H1 (cell line): ENCODE measurements around the gene OXSR1. TPM values are rescaled to one million over a fixed set of nuclear protein-coding genes. Genes with fewer than 3 reads are reported as not detected.

Experiments used
- CTCF ChIA-PET: fragments of 300-600 bp; sonication (Branson Sonifier 250); formaldehyde crosslinking; loops from one replicate; lab custom pipeline; 2021; ENCODE audit not compliant: partially characterized antibody; lab: Charles Lee
- POLR2A ChIA-PET: fragments of 300-600 bp; sonication (Branson Sonifier 250); formaldehyde crosslinking; loops from one replicate; lab custom pipeline; 2021; ENCODE audit warnings: inconsistent platforms; ENCODE audit not compliant: partially characterized antibody; lab: Charles Lee
- DNase-seq, 2 experiments: peaks; one replicate each; pipeline versions ENCODE4 v3.0.0 to v3.0.0-alpha.2; 2010 to 2022; ENCODE audit warnings: low spot score in 2 of 2, low read depth in 1 of 2, mixed read lengths in 1 of 2
- FAIRE-seq: peaks from 2 replicates; lab custom pipeline; 2011; peaks lifted over from hg19 to GRCh38; lab: Jason Lieb, UNC
- H2AFZ ChIP-seq: 2 replicates; pipeline ENCODE4 v1.8.1; 2012; ENCODE audit warnings: low read length, inconsistent platforms
- H2AK5ac ChIP-seq: 2 replicates; pipeline ENCODE4 v1.6.1; 2013; ENCODE audit warnings: low read depth, low read length
- H2BK120ac ChIP-seq: replicated peaks from 2 replicates; pipeline ENCODE3; 2013; ENCODE audit warnings: low read depth, low read length, inconsistent platforms
- H2BK12ac ChIP-seq: 2 replicates; pipeline ENCODE4 v1.6.1; 2013; ENCODE audit warnings: low read depth, low read length
- H2BK15ac ChIP-seq: 2 replicates; pipeline ENCODE4 v1.6.1; 2013; ENCODE audit warnings: low read length
- H2BK20ac ChIP-seq: 2 replicates; pipeline ENCODE4 v1.6.1; 2013; ENCODE audit warnings: low read length
- H2BK5ac ChIP-seq: 2 replicates; pipeline ENCODE4 v1.6.1; 2013; ENCODE audit warnings: low read depth, low read length
- H3K14ac ChIP-seq: 2 replicates; pipeline ENCODE4 v1.6.1; 2013; ENCODE audit warnings: inconsistent platforms; ENCODE audit not compliant: insufficient read length
- H3K18ac ChIP-seq: 2 replicates; pipeline ENCODE4 v1.6.1; 2013; ENCODE audit warnings: low read length; ENCODE audit errors: extremely low read depth
- H3K23ac ChIP-seq: 2 replicates; pipeline ENCODE4 v1.6.1; 2013; ENCODE audit warnings: inconsistent platforms; ENCODE audit not compliant: insufficient read length
- H3K23me2 ChIP-seq: 2 replicates; pipeline ENCODE4 v1.6.1; 2013; ENCODE audit warnings: low read depth, low read length
- H3K27ac ChIP-seq: 2 replicates; pipeline ENCODE4 v1.6.1; 2011; ENCODE audit warnings: low read depth, low read length, inconsistent platforms
- H3K27me3 ChIP-seq, 4 experiments: replicated peaks in 1 of 4; 1 replicate in 1 of 4; 2 replicates in 3 of 4; pipeline versions ENCODE4 v1.6.1 to v1.8.1; 2011 to 2013; ENCODE audit warnings: low read length in 3 of 4, mild to moderate bottlenecking in 3 of 4, inconsistent platforms in 2 of 4, mixed read lengths in 2 of 4, moderate library complexity in 1 of 4; ENCODE audit not compliant: control insufficient read depth in 3 of 4, insufficient read depth in 3 of 4; ENCODE audit errors: extremely low read depth in 1 of 4
- H3K36me3 ChIP-seq, 4 experiments: 2 replicates each; pipeline versions ENCODE4 v1.6.1 to v1.8.1; 2011 to 2013; ENCODE audit warnings: mild to moderate bottlenecking in 4 of 4, low read length in 3 of 4, moderate library complexity in 2 of 4, control low read depth in 1 of 4, inconsistent platforms in 1 of 4; ENCODE audit not compliant: insufficient read depth in 4 of 4, control insufficient read depth in 2 of 4
- H3K4ac ChIP-seq: replicated peaks from 2 replicates; pipeline ENCODE3; 2013; ENCODE audit warnings: low read length, low read depth, mixed read lengths, inconsistent platforms; ENCODE audit not compliant: insufficient read length
- H3K4me1 ChIP-seq, 4 experiments: replicated peaks in 1 of 4; 1 replicate in 1 of 4; 2 replicates in 3 of 4; pipeline versions ENCODE4 v1.6.1 to v1.8.1; 2011 to 2013; ENCODE audit warnings: low read length in 3 of 4, inconsistent platforms in 2 of 4, mixed read lengths in 1 of 4; ENCODE audit not compliant: insufficient read depth in 4 of 4, control insufficient read depth in 3 of 4
- H3K4me2 ChIP-seq, 2 experiments: 2 replicates each; pipeline versions ENCODE4 v1.6.1 to v1.8.1; 2011 to 2013; ENCODE audit warnings: low read depth in 2 of 2, low read length in 2 of 2, control low read depth in 1 of 2, inconsistent platforms in 1 of 2, mild to moderate bottlenecking in 1 of 2; ENCODE audit not compliant: insufficient read depth in 1 of 2
- H3K4me3 ChIP-seq, 4 experiments: fragments of 200-600, 300-600 bp in 1 of 4; sonication (generic), shearing (Covaris generic), sonication (Bioruptor Twin) in 1 of 4; 2 replicates each; pipeline versions ENCODE4 v1.5.1 to v1.8.1; 2011 to 2016; ENCODE audit warnings: low read length in 4 of 4, low read depth in 3 of 4, control low read depth in 2 of 4, inconsistent platforms in 2 of 4, mild to moderate bottlenecking in 2 of 4, mixed read lengths in 1 of 4, moderate library complexity in 1 of 4; ENCODE audit not compliant: insufficient read depth in 2 of 4; ENCODE audit errors: extremely low read depth in 1 of 4
- H3K56ac ChIP-seq: replicated peaks from 2 replicates; pipeline ENCODE3; 2013; ENCODE audit warnings: low read depth, mild to moderate bottlenecking, mixed read lengths, low read length, inconsistent platforms; ENCODE audit not compliant: insufficient read length
- H3K79me1 ChIP-seq: 2 replicates; pipeline ENCODE4 v1.6.1; 2013; ENCODE audit warnings: low read depth, low read length, control low read depth
- H3K79me2 ChIP-seq, 2 experiments: 2 replicates each; pipeline versions ENCODE4 v1.6.1 to v1.8.1; 2012 to 2013; ENCODE audit warnings: low read length in 2 of 2, mild to moderate bottlenecking in 2 of 2, inconsistent platforms in 1 of 2; ENCODE audit not compliant: insufficient read depth in 2 of 2, control insufficient read depth in 1 of 2
- H3K9ac ChIP-seq, 4 experiments: replicated peaks in 1 of 4; 1 replicate in 1 of 4; 2 replicates in 3 of 4; pipeline versions ENCODE4 v1.6.1 to v1.8.1; 2011 to 2013; ENCODE audit warnings: low read depth in 3 of 4, low read length in 3 of 4, control low read depth in 2 of 4, mild to moderate bottlenecking in 2 of 4, moderate library complexity in 2 of 4, inconsistent platforms in 1 of 4; ENCODE audit errors: extremely low read depth in 1 of 4
- H3K9me3 ChIP-seq, 2 experiments: 2 replicates each; pipeline versions ENCODE4 v1.6.1 to v1.8.1; 2012 to 2013; ENCODE audit warnings: mild to moderate bottlenecking in 2 of 2, moderate library complexity in 2 of 2, control low read depth in 1 of 2, inconsistent platforms in 1 of 2, low read depth in 1 of 2, low read length in 1 of 2, mixed read lengths in 1 of 2; ENCODE audit not compliant: insufficient read depth in 2 of 2
- H4K20me1 ChIP-seq, 2 experiments: replicated peaks in 1 of 2; 2 replicates each; pipeline versions ENCODE3 to v1.8.1; 2011 to 2013; ENCODE audit warnings: inconsistent platforms in 2 of 2, low read length in 2 of 2, mild to moderate bottlenecking in 1 of 2; ENCODE audit not compliant: insufficient read depth in 2 of 2, control insufficient read depth in 1 of 2
- H4K5ac ChIP-seq: 2 replicates; pipeline ENCODE4 v1.6.1; 2013; ENCODE audit warnings: low read length, low read depth, mixed read lengths, inconsistent platforms; ENCODE audit not compliant: insufficient read length
- H4K8ac ChIP-seq: 2 replicates; pipeline ENCODE4 v1.8.0; 2013; ENCODE audit warnings: mild to moderate bottlenecking, moderate library complexity, low read length, inconsistent platforms; ENCODE audit not compliant: insufficient read depth; ENCODE audit errors: extremely low read depth
- H4K91ac ChIP-seq: replicated peaks from 2 replicates; pipeline ENCODE3; 2013; ENCODE audit warnings: low read length, mixed read lengths, inconsistent platforms; ENCODE audit not compliant: insufficient read length
- ASH2L ChIP-seq: fragments of 200-600, 300-600 bp; sonication (generic); IDR thresholded peaks from one replicate; pipeline ENCODE4 v1.7.1; 2017; ENCODE audit warnings: low read length
- CBX5 ChIP-seq: fragments of 300-800, 300-1000 bp; sonication (generic); IDR thresholded peaks from 2 replicates; pipeline ENCODE4 v1.7.1; 2016; ENCODE audit warnings: antibody characterized with exemption, low read length, low read depth
- CBX8 ChIP-seq: fragments of 300-800, 300-1000 bp; sonication (generic); IDR thresholded peaks from 2 replicates; pipeline ENCODE4 v1.7.1; 2016; ENCODE audit warnings: low read depth, low read length, borderline replicate concordance
- CEBPB ChIP-seq: IDR thresholded peaks from 2 replicates; pipeline ENCODE4 v1.6.1; 2012; ENCODE audit warnings: low read depth, low read length
- FOSL1 ChIP-seq: IDR thresholded peaks from 2 replicates; pipeline ENCODE4 v1.6.1; 2011; ENCODE audit warnings: mild to moderate bottlenecking, low read depth, low read length, moderate library complexity; ENCODE audit not compliant: insufficient read depth
- NRF1 ChIP-seq: IDR thresholded peaks from 2 replicates; pipeline ENCODE4 v1.6.1; 2011; ENCODE audit warnings: mild to moderate bottlenecking, low read depth, low read length, improper control_type of control experiment
- POU5F1 ChIP-seq: IDR thresholded peaks from 2 replicates; pipeline ENCODE4 v1.6.1; 2011; ENCODE audit warnings: low read depth, mild to moderate bottlenecking, low read length, moderate library complexity
- RAD21 ChIP-seq, 2 experiments: IDR thresholded peaks in 1 of 2; conservative IDR thresholded peaks in 1 of 2; 2 replicates each; pipeline ENCODE4 v1.6.1; 2011; ENCODE audit warnings: low read depth in 2 of 2, low read length in 2 of 2, improper control_type of control experiment in 1 of 2, inconsistent platforms in 1 of 2, mild to moderate bottlenecking in 1 of 2, moderate library complexity in 1 of 2
- SAP30 ChIP-seq: fragments of 300-600 bp; sonication (generic); IDR thresholded peaks from 2 replicates; pipeline ENCODE4 v1.7.1; 2012; ENCODE audit warnings: low read length, moderate library complexity, mild to moderate bottlenecking, inconsistent platforms; ENCODE audit not compliant: insufficient read depth, insufficient replicate concordance
- TAF7 ChIP-seq: optimal IDR thresholded peaks from 2 replicates; pipeline ENCODE3; 2011; ENCODE audit warnings: low read depth, mild to moderate bottlenecking, inconsistent platforms, low read length, moderate library complexity, borderline replicate concordance
- TCF12 ChIP-seq: IDR thresholded peaks from 2 replicates; pipeline ENCODE4 v1.6.1; 2011; ENCODE audit warnings: low read depth, mild to moderate bottlenecking, low read length
- YY1 ChIP-seq: IDR thresholded peaks from 2 replicates; pipeline ENCODE4 v1.6.1; 2011; ENCODE audit warnings: low read depth, mild to moderate bottlenecking, low read length
- WGBS, 2 experiments: shearing (Covaris generic) in 1 of 2; methylation state at CpG; one replicate each; pipeline versions ENCODE4 v1.1.6 to v1.1.7; 2013 to 2015; ENCODE audit warnings: low lambda C conversion rate in 2 of 2, mixed read lengths in 2 of 2, inconsistent platforms in 1 of 2, low coverage in 1 of 2, missing lambda C conversion rate in 1 of 2; ENCODE audit not compliant: insufficient replicate concordance in 2 of 2, insufficient coverage in 1 of 2, insufficient read length in 1 of 2; ENCODE audit errors: extremely low coverage in 1 of 2, missing lambda C conversion rate in 1 of 2; 5-methylcytosine and 5-hydroxymethylcytosine counted together
- polyA plus RNA-seq, 7 experiments: library from polyadenylated mRNA; depleted of rRNA in 3 of 7; stranded (reverse) in 5 of 7; unstranded in 2 of 7; fragments of >200 nt in 5 of 7; fragments of 200-250 nt in 2 of 7; gene quantifications; 1 replicate in 5 of 7; 2 replicates in 1 of 7; 4 replicates in 1 of 7; pipeline versions ENCODE4 v1.2.1 to v1.2.3, GENCODE V29; 2011 to 2013; ENCODE audit warnings: missing spikeins in 2 of 7, mixed read lengths in 2 of 7
- total RNA-seq: library from RNA; stranded (reverse); fragmentation: NEBNext Ultra II Directional; extraction: Animal tissue kit (Norgen Biotek cat#: 25700); gene quantifications from 2 replicates; pipeline ENCODE4 v1.2.1, GENCODE V29; 2021
- TF ChIP-seq, protein P1 (sequence below): IDR thresholded peaks from 2 replicates; pipeline ENCODE4 v1.6.1; 2012; ENCODE audit warnings: inconsistent platforms

Gene OXSR1
- total and polyA plus RNA-seq, 2 of the 8 experiments (the other 6 are each of a cell fraction or from before 2014, with no cell fraction given), result 25.1 to 47.0 TPM

DNA sequence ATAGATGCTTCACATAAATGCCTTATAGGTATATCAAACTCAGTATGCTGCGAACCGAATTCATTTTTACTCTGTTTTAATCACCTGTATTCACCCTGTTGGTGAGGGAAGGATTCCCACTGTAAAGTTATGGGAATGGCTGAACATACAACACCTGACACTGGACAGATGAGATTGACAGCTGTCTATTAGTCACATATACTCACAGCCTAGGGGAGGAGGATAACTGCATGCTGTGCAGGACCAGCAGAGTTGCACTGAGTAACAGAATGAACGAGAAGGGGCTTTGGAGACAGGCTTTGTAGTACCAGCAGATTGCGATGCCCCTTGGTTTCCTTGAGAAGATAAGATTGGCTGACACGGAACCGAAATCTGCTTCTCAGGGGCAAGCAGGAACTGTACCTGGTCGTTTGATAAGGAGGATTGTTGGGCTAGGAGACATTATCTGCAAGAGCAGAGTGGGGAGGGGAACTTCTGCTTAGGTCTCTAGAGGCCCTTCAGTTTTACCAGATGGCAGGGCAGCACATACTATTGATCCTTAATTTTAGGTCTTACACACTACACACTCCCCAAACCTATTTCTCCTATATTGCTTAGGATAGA lies 56.8 kb downstream of the OXSR1 start:
- peaks cover 0 to 4% of the 10 kb centered on the region in 2 experiments for H4K20me1 ChIP-seq
- TF ChIP-seq CEBPB (no peak), CBX5 (no peak), POU5F1 (no peak), SAP30 (no peak), TCF12 (no peak), TAF7 (no peak), NRF1 (no peak), YY1 (no peak), RAD21 (IDR thresholded peaks at IDR 0.05 in 1 of 2, conservative IDR thresholded peaks at IDR 0.05 in 1 of 2; ENCODE audit: low read depth in 2 of 2, low read length in 2 of 2) (no peak), CBX8 (no peak), FOSL1 (no peak), ASH2L (no peak)
- TF ChIP-seq, protein P1, sequence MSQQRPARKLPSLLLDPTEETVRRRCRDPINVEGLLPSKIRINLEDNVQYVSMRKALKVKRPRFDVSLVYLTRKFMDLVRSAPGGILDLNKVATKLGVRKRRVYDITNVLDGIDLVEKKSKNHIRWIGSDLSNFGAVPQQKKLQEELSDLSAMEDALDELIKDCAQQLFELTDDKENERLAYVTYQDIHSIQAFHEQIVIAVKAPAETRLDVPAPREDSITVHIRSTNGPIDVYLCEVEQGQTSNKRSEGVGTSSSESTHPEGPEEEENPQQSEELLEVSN, result no peak

More for the DNA sequence above, 56.8 kb downstream of the OXSR1 start:
- Histone ChIP-seq H2BK15ac (no peak overlapping the region), H4K8ac (peak overlapping the region; percentile 57; the same call in 1 of the 2 replicates), H2BK120ac (no peak overlapping the region), H3K9me3 (no peaks in the 10 kb centered on the region), H3K27me3 (no peaks in the 10 kb centered on the region), H3K79me1 (no peaks in the 10 kb centered on the region), H2BK20ac (no peak overlapping the region), H2AK5ac (no peak overlapping the region), H3K23me2 (no peaks in the 10 kb centered on the region), H3K27ac (no peak overlapping the region), H3K4me1 (no peaks in the 10 kb centered on the region), H4K5ac (no peak overlapping the region), H3K56ac (no peak overlapping the region), H3K9ac (no peak overlapping the region), H3K23ac (no peak overlapping the region), H3K79me2 (peaks cover 0 to 4% of the 10 kb centered on the region in 2 experiments; a peak in 1 of 4 replicates), H3K4me3 (no peak overlapping the region), H3K4me2 (no peak overlapping the region), H4K91ac (no peak overlapping the region), H3K14ac (no peak overlapping the region), H2BK5ac (no peak overlapping the region), H3K18ac (no peak overlapping the region), H3K4ac (no peak overlapping the region), H2BK12ac (no peak overlapping the region), H3K36me3 (peaks cover 0 to 19% (median 10%) of the 10 kb centered on the region in 4 experiments; a peak in 3 of 8 replicates), H2AFZ (no peak overlapping the region)
- ChIA-PET POLR2A (interaction anchor here (1.2 kb wide), 1 partner anchor 11 kb away, joined by 3 read pairs; no protein-coding TSS in a partner anchor), CTCF (no interaction called here)
- WGBS, 2 experiments, result 89% methylated on average over 7 of the region's 7 CpGs; no CpG with 5 or more reads in 1 of the 2 experiments
- DNase-seq, result no peak
- FAIRE-seq, result no peak
